ENCODE measurements around the gene EFHC2.

DNA sequence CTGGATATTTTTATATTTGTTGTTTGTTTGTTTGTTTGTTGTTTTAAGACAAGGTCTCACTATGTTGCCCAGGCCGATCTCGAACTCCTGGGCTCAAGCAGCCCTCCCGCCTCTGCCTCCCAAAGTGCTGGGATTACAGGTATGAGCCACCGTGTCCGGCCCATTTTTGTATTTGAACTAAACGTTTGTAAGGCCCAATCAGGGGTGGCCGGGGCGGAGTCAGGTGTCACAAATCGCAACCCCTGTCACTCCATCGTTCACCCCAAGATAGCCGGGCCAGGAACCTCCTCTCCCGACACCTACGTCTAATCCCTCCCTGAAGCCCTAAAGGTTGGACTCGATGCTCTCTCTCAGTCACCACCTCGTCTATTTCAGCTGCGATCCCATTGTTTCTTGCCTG is 722 bp upstream of the EFHC2 start:
- TF ChIP-seq, protein P1, sequence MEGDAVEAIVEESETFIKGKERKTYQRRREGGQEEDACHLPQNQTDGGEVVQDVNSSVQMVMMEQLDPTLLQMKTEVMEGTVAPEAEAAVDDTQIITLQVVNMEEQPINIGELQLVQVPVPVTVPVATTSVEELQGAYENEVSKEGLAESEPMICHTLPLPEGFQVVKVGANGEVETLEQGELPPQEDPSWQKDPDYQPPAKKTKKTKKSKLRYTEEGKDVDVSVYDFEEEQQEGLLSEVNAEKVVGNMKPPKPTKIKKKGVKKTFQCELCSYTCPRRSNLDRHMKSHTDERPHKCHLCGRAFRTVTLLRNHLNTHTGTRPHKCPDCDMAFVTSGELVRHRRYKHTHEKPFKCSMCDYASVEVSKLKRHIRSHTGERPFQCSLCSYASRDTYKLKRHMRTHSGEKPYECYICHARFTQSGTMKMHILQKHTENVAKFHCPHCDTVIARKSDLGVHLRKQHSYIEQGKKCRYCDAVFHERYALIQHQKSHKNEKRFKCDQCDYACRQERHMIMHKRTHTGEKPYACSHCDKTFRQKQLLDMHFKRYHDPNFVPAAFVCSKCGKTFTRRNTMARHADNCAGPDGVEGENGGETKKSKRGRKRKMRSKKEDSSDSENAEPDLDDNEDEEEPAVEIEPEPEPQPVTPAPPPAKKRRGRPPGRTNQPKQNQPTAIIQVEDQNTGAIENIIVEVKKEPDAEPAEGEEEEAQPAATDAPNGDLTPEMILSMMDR (IDR thresholded peaks at IDR 0.05 in 8 of 11, conservative IDR thresholded peaks at IDR 0.05 in 3 of 11): no peak
- TF ChIP-seq POLR2A (IDR thresholded peaks at IDR 0.05): no peak
- TF ChIP-seq POLR2AphosphoS5 (IDR thresholded peaks at IDR 0.05): no peak
